Body of pancreas (tissue), 4 donors: ENCODE results near the gene DYNC1I1.

Experiments
- CTCF ChIP-seq, 7 experiments: fragments of 450-650 bp in 4 of 7; fragments of 200-600 bp in 3 of 7; sonication (generic) in 3 of 7; IDR thresholded peaks; one replicate each; pipeline ENCODE4 v1.5.1; 2016 to 2019; ENCODE audit warnings: antibody characterized with exemption in 7 of 7
- POLR2A ChIP-seq, 3 donors: fragments of 450-650 bp; IDR thresholded peaks; one replicate each; pipeline ENCODE4 v1.6.1; 2016; ENCODE audit warnings: antibody characterized with exemption in 3 of 3, mild to moderate bottlenecking in 2 of 3

GRCh38 chr7:95972523-95972922, 200.2 kb downstream of the DYNC1I1 start:
- TF ChIP-seq CTCF (IDR thresholded peaks at IDR 0.05) (no peak), POLR2A (IDR thresholded peaks at IDR 0.05) (no peak)
